Measurements from ENCODE around the gene KRT6B.

The KRT6B gene

GRCh38 chr12:52426034-52426433 is 25.9 kb downstream of the KRT6B start:
- H3K4me3 ChIP-seq (ENCODE audit: low read depth, low read length): no peak overlapping the region
- TF ChIP-seq CTCF (IDR thresholded peaks at IDR 0.05; ENCODE audit: low read depth, low read length): no peak

- H3K4me3 ChIP-seq (ENCODE audit: low read depth, low read length): no peak overlapping the region
- TF ChIP-seq CTCF (IDR thresholded peaks at IDR 0.05; ENCODE audit: low read depth, low read length): no peak
Observed at GRCh38 chr12:52425466-52425865, 26.5 kb downstream of the KRT6B start.

GRCh38 chr12:52423661-52424500 is 28.1 kb downstream of the KRT6B start:
- no peak overlapping the region for H3K4me3 ChIP-seq (ENCODE audit: low read depth, low read length)
- TF ChIP-seq CTCF (IDR thresholded peaks at IDR 0.05; ENCODE audit: low read depth, low read length): no peak

GRCh38 chr12:52423035-52423434 is 28.9 kb downstream of the KRT6B start:
- TF ChIP-seq CTCF (IDR thresholded peaks at IDR 0.05; ENCODE audit: low read depth, low read length): no peak
- no peak overlapping the region for H3K4me3 ChIP-seq (ENCODE audit: low read depth, low read length)

GRCh38 chr12:52419656-52420055 is 32.3 kb downstream of the KRT6B start:
- TF ChIP-seq CTCF (IDR thresholded peaks at IDR 0.05; ENCODE audit: low read depth, low read length): no peak
- no peak overlapping the region for H3K4me3 ChIP-seq (ENCODE audit: low read depth, low read length)

GRCh38 chr12:52418576-52419110 is 33.3 kb downstream of the KRT6B start:
- TF ChIP-seq CTCF (IDR thresholded peaks at IDR 0.05; ENCODE audit: low read depth, low read length): no peak
- H3K4me3 ChIP-seq (ENCODE audit: low read depth, low read length): no peak overlapping the region

- no peak overlapping the region for H3K4me3 ChIP-seq (ENCODE audit: low read depth, low read length)
- no peak for TF ChIP-seq CTCF (IDR thresholded peaks at IDR 0.05; ENCODE audit: low read depth, low read length)
Observed at GRCh38 chr12:52417740-52418139, 34.2 kb downstream of the KRT6B start.
